WI38 (cell line): Measurements from ENCODE around the gene ABHD14A.

Experiments
- H3K4me3 ChIP-seq: 2 replicates; pipeline ENCODE4 v1.5.1; 2011; ENCODE audit warnings: low read depth, mild to moderate bottlenecking, control low read depth, low read length
- CTCF ChIP-seq: IDR thresholded peaks from 2 replicates; pipeline ENCODE4 v1.5.1; 2012; ENCODE audit warnings: low read depth, mild to moderate bottlenecking, control low read depth, low read length

The ABHD14A gene

GRCh38 chr3:51982838-51983577 lies 8.1 kb downstream of the ABHD14A start, which contains the start of gene ACY1:
Gene ACY1 (plus strand): TSS chr3:51983535. CDS start chr3:51984065, 530 bp downstream.
- TF ChIP-seq CTCF = no peak
- peak within 1 kb of the TSS; percentile 64 for H3K4me3 ChIP-seq

- peak overlapping the region; percentile 64 for H3K4me3 ChIP-seq
- no peak for TF ChIP-seq CTCF
Measured at GRCh38 chr3:51983578-51984268, 8.9 kb downstream of the ABHD14A start.

- no peak overlapping the region for H3K4me3 ChIP-seq
- no peak for TF ChIP-seq CTCF
Measured at GRCh38 chr3:51984269-51984647, 9.4 kb downstream of the ABHD14A start.

- no peak overlapping the region for H3K4me3 ChIP-seq
- TF ChIP-seq CTCF = no peak
Measured at GRCh38 chr3:51985063-51985462, 10.2 kb downstream of the ABHD14A start.

GRCh38 chr3:51986010-51986947 lies 11.4 kb downstream of the ABHD14A start:
- no peak overlapping the region for H3K4me3 ChIP-seq
- TF ChIP-seq CTCF = no peak

GRCh38 chr3:51987568-51987967 lies 12.7 kb downstream of the ABHD14A start:
- TF ChIP-seq CTCF = no peak
- no peak overlapping the region for H3K4me3 ChIP-seq
